Rectal smooth muscle tissue (tissue), 1 donor: ENCODE measurements around the gene SLIT3.

Experiments used
- H3K27ac ChIP-seq: one replicate; pipeline ENCODE4 v1.7.0; 2013; ENCODE audit warnings: low read depth, low read length, inconsistent platforms
- H3K27me3 ChIP-seq: one replicate; pipeline ENCODE4 v1.7.0; 2013; ENCODE audit warnings: low read length; ENCODE audit not compliant: control insufficient read depth, insufficient read depth
- H3K36me3 ChIP-seq: one replicate; pipeline ENCODE4 v1.7.0; 2013; ENCODE audit warnings: low read length; ENCODE audit not compliant: control insufficient read depth, insufficient read depth
- H3K4me1 ChIP-seq: one replicate; pipeline ENCODE4 v1.7.0; 2013; ENCODE audit warnings: low read length; ENCODE audit not compliant: control insufficient read depth, insufficient read depth
- H3K4me3 ChIP-seq: one replicate; pipeline ENCODE4 v1.7.0; 2013; ENCODE audit warnings: low read length
- H3K9ac ChIP-seq: one replicate; pipeline ENCODE4 v1.7.0; 2013; ENCODE audit warnings: low read length

SLIT3 gene

DNA sequence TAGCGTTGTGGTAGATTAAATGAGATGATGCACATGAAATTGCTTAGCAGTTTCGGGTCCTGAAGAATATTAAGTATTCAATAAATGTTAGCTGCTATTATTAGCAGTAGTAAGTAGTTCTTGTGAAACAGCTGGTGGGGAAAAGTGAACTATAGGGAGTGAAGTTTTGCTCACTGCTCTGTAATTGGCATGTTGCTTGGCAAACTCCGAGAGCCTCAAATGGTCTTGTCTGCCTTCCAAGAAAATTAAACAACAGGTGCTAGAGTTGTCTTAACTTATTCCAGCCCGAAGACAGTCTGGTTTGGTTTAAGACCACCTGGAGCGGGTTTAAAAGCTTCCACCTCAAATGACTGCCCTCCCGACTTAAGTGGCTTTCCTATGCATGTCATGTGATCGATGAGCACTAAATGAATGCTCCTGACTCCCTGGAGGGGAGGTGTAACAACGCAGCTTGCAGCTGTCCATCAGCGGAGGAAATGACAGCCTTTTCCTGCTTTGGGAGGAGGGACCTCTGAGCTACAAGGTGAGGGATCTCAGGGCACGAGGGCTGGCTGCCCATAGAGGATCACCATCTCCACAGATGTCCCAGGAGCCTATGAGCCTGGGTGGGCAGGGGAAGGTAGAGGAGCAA is 518.9 kb downstream of the SLIT3 start:
- Histone ChIP-seq H3K4me3 (no peak overlapping the region), H3K4me1 (no peaks in the 10 kb centered on the region), H3K9ac (no peak overlapping the region), H3K27me3 (no peaks in the 10 kb centered on the region), H3K27ac (no peak overlapping the region), H3K36me3 (no peaks in the 10 kb centered on the region)

DNA sequence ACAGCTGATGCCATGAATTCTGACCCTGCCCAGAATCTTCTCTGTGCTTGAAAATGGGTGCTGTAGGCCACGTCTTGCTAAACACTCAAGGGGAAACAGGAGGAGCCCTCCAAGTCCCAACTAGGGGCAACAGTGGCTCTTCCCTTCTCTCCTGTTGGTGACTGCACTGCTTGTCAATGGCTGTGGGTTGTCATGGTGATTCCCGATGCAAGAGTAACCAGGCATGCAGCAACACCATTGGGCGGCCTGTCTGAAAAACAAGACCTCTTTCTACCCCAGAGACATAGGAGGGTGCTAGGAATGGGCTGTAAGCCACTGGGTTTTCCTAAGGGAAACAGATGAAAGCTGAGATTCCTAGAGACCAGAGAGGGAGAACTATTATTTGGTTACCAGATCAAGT is 520.1 kb downstream of the SLIT3 start:
- Histone ChIP-seq H3K4me1 (no peaks in the 10 kb centered on the region), H3K9ac (no peak overlapping the region), H3K4me3 (no peak overlapping the region), H3K27ac (no peak overlapping the region), H3K27me3 (no peaks in the 10 kb centered on the region), H3K36me3 (no peaks in the 10 kb centered on the region)

DNA sequence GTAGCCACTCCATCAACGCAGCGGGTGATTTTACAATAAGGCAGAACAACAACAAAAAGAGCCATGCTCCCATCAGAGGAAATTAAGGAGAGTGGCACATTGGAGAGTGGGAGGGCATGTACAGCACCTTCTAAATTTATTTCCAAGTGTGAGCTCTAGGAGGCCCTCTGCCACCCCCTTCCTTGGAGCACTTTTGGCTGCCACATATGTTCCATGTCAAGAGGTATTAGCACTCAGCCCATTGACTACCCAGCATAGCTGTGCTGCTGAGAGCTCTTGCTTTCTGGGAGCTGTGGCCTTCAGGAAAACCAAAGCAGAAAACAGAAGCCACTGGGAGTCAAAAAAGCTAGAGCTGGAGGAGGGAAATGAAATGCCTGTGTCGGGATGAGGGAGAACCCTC is 521.6 kb downstream of the SLIT3 start:
- no peak overlapping the region for H3K27ac ChIP-seq
- no peak overlapping the region for H3K4me3 ChIP-seq
- no peaks in the 10 kb centered on the region for H3K36me3 ChIP-seq
- no peaks in the 10 kb centered on the region for H3K27me3 ChIP-seq
- H3K4me1 ChIP-seq = no peaks in the 10 kb centered on the region
- no peak overlapping the region for H3K9ac ChIP-seq

DNA sequence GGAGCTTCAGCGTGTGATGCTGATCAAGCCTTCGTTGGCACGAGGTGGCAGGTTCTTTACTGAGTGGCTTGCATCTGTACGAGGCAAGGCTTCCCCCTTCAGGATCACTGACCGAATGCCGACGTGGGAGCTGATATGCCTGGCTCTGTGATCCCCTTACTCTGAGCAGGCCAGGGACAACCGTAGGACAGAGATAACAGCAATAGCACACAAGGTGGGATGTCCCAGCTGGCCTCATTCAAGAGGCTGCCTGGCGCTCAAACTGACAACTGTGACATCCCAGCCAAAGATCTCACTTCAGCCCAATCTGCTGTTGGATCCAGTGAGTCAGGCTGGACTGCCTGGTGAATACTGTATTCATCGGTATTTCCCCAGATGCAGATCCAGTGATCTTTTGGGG is 522.4 kb downstream of the SLIT3 start:
- Histone ChIP-seq H3K27me3 (no peaks in the 10 kb centered on the region), H3K4me3 (no peak overlapping the region), H3K4me1 (no peaks in the 10 kb centered on the region), H3K9ac (no peak overlapping the region), H3K36me3 (no peaks in the 10 kb centered on the region), H3K27ac (no peak overlapping the region)

DNA sequence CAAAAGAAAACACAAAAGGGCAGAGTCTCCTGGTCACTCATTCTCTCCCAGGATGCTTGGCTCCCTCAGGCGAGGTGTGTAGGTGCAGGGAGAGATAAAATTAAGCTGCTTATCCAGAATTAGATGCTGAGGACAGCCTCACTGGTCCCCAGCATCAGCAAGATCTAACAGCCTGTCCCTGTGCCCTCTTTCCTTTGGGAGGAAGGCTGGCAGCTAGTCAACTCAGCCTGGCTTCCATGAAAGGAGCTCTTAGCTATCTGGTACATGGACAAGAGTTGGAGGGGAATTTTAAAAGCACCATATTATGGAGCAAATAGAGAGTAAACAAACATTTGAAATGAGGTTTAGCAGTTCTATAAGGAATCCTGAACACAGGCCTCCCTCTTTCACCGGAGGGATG is 523.3 kb downstream of the SLIT3 start:
- peaks cover 2% of the 10 kb centered on the region for H3K36me3 ChIP-seq
- H3K9ac ChIP-seq = no peak overlapping the region
- H3K4me3 ChIP-seq = no peak overlapping the region
- H3K4me1 ChIP-seq = no peaks in the 10 kb centered on the region
- no peaks in the 10 kb centered on the region for H3K27me3 ChIP-seq
- no peak overlapping the region for H3K27ac ChIP-seq

DNA sequence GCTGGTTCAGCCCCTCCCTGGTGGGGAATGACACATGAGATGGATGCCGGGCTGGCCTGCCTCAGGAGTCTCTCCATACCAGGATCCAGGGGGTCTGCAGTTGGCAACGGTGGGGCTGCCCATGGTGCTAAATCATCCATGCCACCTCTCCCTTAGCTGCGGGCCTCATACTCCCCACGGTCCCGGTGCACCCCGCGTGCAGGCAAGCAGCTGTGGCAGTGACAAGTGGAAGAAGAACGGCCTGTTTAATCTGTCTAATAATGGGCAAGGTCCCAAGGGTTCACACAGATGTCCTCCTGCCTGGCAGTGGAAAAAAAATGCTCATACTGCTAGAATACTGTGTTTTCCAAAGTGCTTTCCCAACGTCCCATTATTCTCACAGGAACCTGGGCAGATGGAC is 524.9 kb downstream of the SLIT3 start:
- Histone ChIP-seq H3K4me3 (no peak overlapping the region), H3K36me3 (peaks cover 2% of the 10 kb centered on the region), H3K4me1 (no peaks in the 10 kb centered on the region), H3K27ac (no peak overlapping the region), H3K27me3 (no peaks in the 10 kb centered on the region), H3K9ac (no peak overlapping the region)

DNA sequence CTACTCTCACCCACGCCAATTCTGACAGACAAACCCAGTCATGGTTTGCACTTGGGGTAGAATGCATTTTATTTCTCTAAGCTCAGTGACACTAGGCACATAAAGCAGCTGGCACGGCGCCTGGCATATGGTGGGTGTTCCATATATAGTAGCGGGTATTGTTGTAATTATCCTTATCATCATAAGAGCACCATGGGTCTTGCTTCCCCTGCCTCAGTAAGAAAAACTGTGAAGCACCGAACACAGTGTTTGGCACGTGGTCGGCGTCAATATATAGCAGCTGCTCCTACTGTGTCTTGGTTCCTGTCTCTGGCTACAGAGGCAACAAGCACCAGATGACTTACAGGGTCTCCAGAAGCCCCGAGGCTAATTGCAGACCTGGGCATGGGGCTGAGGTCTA is 527.7 kb downstream of the SLIT3 start:
- no peak overlapping the region for H3K4me3 ChIP-seq
- H3K36me3 ChIP-seq = peaks cover 2% of the 10 kb centered on the region
- H3K27me3 ChIP-seq = no peaks in the 10 kb centered on the region
- no peaks in the 10 kb centered on the region for H3K4me1 ChIP-seq
- no peak overlapping the region for H3K27ac ChIP-seq
- no peak overlapping the region for H3K9ac ChIP-seq

DNA sequence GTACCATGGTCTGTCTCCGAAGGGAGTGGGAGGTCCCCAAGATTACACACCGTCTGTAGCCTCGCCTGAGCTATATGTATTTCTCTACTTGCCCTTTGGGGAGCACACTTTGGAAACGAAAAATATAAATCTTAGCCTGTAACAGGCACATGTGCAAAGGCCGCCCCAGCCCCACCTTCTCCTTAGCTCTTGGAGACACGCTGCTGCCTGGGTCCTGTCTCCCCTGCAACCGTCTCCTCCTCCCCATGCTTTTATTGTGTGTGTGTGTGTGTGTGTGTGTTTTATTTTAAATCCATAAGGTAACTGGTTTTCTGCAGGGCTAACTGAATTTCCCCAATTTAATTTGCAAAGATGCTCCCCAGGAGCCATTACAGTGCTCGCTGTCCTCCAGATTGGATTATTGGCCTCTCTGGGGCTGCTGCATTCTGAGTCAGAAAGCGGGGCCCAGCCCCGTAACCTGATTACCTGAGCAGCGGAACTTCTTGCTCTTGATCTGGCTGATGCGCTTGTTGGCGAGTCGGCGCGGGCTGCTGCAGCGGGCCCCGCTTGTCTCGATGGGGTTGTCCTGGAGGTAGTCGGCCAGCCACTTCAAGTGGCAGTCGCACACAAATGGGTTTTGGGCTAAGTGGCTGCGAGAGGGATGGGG is 528.5 kb downstream of the SLIT3 start:
- no peaks in the 10 kb centered on the region for H3K4me1 ChIP-seq
- peaks cover 2% of the 10 kb centered on the region for H3K36me3 ChIP-seq
- H3K27ac ChIP-seq = no peak overlapping the region
- H3K27me3 ChIP-seq = no peaks in the 10 kb centered on the region
- H3K9ac ChIP-seq = no peak overlapping the region
- no peak overlapping the region for H3K4me3 ChIP-seq

DNA sequence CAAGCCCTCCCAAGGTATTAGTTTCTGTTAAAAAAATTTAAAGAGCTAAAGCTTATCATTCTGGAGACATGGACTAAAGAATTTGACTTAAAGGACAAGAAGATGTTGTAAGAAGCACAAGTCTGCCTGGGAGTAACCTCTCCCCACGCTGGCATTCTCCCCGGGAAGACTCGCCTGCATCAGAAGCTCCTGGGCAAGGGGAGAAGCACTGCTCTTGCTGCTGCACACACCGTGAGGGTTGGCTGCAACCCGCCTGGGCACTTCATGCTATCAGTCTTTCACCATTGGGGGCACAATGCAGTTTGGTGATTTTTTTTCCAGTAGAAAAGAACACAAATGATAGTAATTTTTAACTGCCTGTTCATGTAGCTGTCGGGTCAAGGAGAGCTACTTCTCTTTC is 529.3 kb downstream of the SLIT3 start:
- Histone ChIP-seq H3K4me1 (no peaks in the 10 kb centered on the region), H3K9ac (no peak overlapping the region), H3K4me3 (no peak overlapping the region), H3K27ac (no peak overlapping the region), H3K27me3 (no peaks in the 10 kb centered on the region), H3K36me3 (peaks cover 2% of the 10 kb centered on the region)

DNA sequence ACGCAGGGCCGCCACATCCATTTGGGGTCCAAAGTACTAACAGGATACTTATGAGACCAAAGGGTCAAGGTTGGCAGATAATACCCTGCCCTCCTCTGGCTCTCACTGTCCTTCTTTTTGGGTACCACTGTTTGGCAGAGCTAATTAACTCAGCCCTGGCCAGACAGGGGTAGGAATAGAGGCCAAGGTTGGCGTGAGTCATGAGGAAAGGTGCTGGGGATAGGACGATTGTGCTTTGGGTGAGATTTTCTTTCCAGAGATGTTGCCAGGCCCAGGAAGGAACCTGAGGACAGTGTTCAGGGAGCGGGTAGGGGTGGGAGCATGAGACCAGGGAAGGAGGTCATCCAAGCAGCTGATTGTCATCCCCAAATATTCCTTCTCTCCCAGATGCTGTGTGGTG is 529.9 kb downstream of the SLIT3 start:
- no peaks in the 10 kb centered on the region for H3K4me1 ChIP-seq
- no peak overlapping the region for H3K9ac ChIP-seq
- H3K4me3 ChIP-seq = no peak overlapping the region
- no peak overlapping the region for H3K27ac ChIP-seq
- no peaks in the 10 kb centered on the region for H3K27me3 ChIP-seq
- peaks cover 2% of the 10 kb centered on the region for H3K36me3 ChIP-seq

DNA sequence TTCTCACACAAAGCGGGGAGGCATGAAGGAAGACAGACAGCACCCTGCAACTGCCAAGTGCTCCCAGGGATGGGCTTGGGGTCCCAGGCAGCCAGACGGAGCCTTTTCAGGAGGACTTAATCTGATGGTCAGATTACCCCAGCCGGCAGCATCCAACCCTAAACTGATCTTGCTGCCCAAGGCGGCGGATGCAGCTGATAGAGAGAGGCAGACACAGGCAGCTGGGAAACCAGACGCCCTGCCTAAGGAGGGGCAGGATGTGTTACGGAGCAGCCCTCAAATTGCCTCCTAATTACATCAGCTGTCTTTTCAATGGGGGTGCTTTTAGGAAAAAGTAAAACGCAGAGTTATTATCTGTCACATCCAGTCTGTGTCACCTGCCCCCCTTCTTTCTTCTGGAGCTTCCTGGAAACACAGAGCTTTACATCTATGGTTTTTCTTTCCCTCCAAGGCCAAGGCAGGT is 530.9 kb downstream of the SLIT3 start:
- no peak overlapping the region for H3K9ac ChIP-seq
- no peaks in the 10 kb centered on the region for H3K27me3 ChIP-seq
- H3K4me1 ChIP-seq = no peaks in the 10 kb centered on the region
- H3K4me3 ChIP-seq = no peak overlapping the region
- H3K36me3 ChIP-seq = peaks cover 2% of the 10 kb centered on the region
- no peak overlapping the region for H3K27ac ChIP-seq

DNA sequence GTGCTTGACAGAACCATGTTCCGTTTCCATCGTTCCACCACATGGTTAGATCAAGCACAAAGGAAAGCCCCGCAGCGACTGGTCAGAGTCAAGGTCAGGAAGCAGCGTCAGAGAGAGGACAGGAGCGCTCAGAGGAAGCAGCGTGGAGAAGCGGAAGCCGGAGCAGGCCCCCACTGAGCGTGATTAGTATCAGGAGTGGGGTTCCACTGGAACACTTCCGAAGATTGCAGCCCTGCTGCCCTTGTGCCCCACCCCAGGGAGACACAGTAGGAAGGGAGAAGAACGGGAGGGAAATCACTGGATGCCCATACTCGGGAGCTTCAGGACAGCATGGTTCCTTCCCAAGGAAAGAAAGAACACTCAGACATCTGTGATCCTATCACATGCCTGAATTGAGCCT is 532.8 kb downstream of the SLIT3 start:
- Histone ChIP-seq H3K27ac (no peak overlapping the region), H3K9ac (no peak overlapping the region), H3K4me1 (no peaks in the 10 kb centered on the region), H3K27me3 (no peaks in the 10 kb centered on the region), H3K4me3 (no peak overlapping the region), H3K36me3 (peaks cover 2% of the 10 kb centered on the region)

DNA sequence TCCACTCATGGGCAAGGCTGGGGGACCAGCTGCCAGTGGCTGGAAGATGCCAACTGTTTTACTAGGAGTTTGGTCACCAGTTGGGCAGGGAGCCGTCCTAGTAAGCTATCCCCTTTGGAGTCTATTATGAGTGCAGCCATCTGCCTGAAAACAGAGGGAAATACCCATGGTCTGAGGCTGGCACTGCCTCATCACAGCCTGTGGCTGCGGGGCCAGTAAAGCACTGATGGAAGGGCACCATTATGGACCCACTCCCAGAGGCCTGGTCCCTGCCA is 534.6 kb downstream of the SLIT3 start:
- H3K4me3 ChIP-seq = no peak overlapping the region
- no peak overlapping the region for H3K9ac ChIP-seq
- no peaks in the 10 kb centered on the region for H3K36me3 ChIP-seq
- no peaks in the 10 kb centered on the region for H3K4me1 ChIP-seq
- no peak overlapping the region for H3K27ac ChIP-seq
- H3K27me3 ChIP-seq = no peaks in the 10 kb centered on the region
